ENCODE data around the gene MYPOP. TPM values are rescaled to one million over a fixed set of nuclear protein-coding genes. Genes with fewer than 3 reads are reported as not detected.

Gene MYPOP
- total and polyA plus RNA-seq, 2 of the 13 experiments (the other 11 are each of a cell fraction or from before 2014, with no cell fraction given), result 2.3 to 2.7 TPM

DNA sequence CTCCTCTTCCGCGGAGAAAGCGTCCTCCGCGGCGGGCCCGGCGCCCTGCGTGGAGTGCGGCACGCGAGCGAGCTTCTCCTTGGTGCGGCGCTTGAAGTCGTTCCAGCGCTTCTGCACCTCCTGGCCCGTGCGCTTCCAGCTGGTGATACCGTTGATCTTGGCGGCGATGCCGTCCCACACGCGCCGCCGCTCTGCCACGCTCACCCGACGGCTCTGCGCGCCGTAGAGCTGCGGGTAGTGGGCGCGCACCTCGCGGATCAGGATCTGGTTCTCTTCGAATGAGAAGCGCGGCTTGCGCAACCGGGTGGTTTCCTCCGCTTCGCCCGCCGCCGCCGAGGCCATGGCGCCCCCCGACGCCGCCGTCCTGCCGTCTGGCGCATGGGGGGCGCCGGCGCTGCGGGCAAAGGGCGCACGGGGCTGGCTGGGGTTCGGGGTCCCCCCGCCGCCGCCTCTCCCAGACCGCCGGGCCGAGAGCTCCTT lies 941 bp downstream of the MYPOP start:
- Histone ChIP-seq H3K79me2 (ENCODE audit: insufficient read depth, low read length) (peaks cover 17% of the 10 kb centered on the region), H3K9me3 (ENCODE audit: low read length) (no peaks in the 10 kb centered on the region), H3K4me1 (ENCODE audit: insufficient read depth, low read length) (peaks cover 48% of the 10 kb centered on the region), H4K20me1 (ENCODE audit: insufficient read depth, low read length) (no peaks in the 10 kb centered on the region), H2AFZ (ENCODE audit: low read length) (no peak overlapping the region), H3K9ac (ENCODE audit: insufficient read depth, low read depth, low read length) (peak overlapping the region; percentile 79), H3K4me2 (ENCODE audit: low read depth, low read length) (peak overlapping the region; percentile 86), H3K27ac (ENCODE audit: extremely low read length, insufficient read depth, low read length) (peak overlapping the region; percentile 90), H3K27me3 (ENCODE audit: control insufficient read depth in 1 of 2, insufficient read depth in 2 of 2, low read length in 2 of 2) (peaks cover 0 to 3% of the 10 kb centered on the region in 2 experiments; a peak in 2 of 5 replicates), H3K4me3 (replicated peaks in 1 of 3; ENCODE audit: insufficient read depth in 1 of 3, low read depth in 2 of 3, low read length in 3 of 3) (peak overlapping the region; percentile 63 to 87 (median 83)), H3K36me3 (replicated peaks in 1 of 2; ENCODE audit: control insufficient read depth in 1 of 2, insufficient read depth in 2 of 2, low read length in 2 of 2) (peaks cover 1 to 13% of the 10 kb centered on the region in 2 experiments; a peak in 3 of 5 replicates)
- intact Hi-C loops (cut with micrococcal nuclease; ENCODE audit: unreplicated experiment) (no loop called here), in situ Hi-C loops (cut with HindIII; ENCODE audit: extremely low pct_ligation_motif_present, low pct_unique_long_range_greater_than_20kb) (loop anchor here (10.0 kb wide), 1 partner anchor 173 kb away; no protein-coding TSS in a partner anchor)
- WGBS (ENCODE audit: low lambda C conversion rate), result no CpG with 5 or more reads among the region's 69 CpGs
- ChIA-PET POLR2A (interaction anchor here (1.1 to 3.4 kb wide), 4 partner anchors 16 to 38 kb away, joined by 3 to 24 read pairs (median 18); partner anchors contain the start of genes FOXA3, IRF2BP1 and SYMPK), CTCF (ENCODE audit: low intra/inter-chr PET ratio, low total read pairs) (interaction anchor here (0.8 to 1.6 kb wide), 2 partner anchors 18 to 85 kb away, joined by 3 to 4 read pairs; no protein-coding TSS in a partner anchor)
- FAIRE-seq (no peak), ATAC-seq (peak; percentile 13), DNase-seq (ENCODE audit: low spot score) (no peak)
- BruUV-seq (replicated peaks), result no TSS peak
- TF ChIP-seq KDM2A (CRISPR knock-in tag; IDR thresholded peaks at IDR 0.05; ENCODE audit: borderline replicate concordance, low read depth), result peak; percentile 40; the same call in 1 of the 2 replicates
- peak; percentile 92 for TF ChIP-seq CEBPG (CRISPR knock-in tag; IDR thresholded peaks at IDR 0.05)
- 0 out of 2 replicates have a peak, but pooled peaks have one; percentile 19 for TF ChIP-seq MEIS2 (CRISPR knock-in tag; IDR thresholded peaks at IDR 0.05)
- 0 out of 2 replicates have a peak, but pooled peaks have one; percentile 68 for TF ChIP-seq ZNF451 (CRISPR knock-in tag; IDR thresholded peaks at IDR 0.05)
- TF ChIP-seq REPIN1 (CRISPR knock-in tag; IDR thresholded peaks at IDR 0.05; ENCODE audit: borderline replicate concordance, low read depth), result no peak
- TF ChIP-seq CEBPB (IDR thresholded peaks at IDR 0.05; ENCODE audit: borderline replicate concordance, low read depth, low read length), result peak; percentile 93
- 0 out of 2 replicates have a peak, but pooled peaks have one; percentile 49 for TF ChIP-seq ZNF276 (CRISPR knock-in tag; IDR thresholded peaks at IDR 0.05; ENCODE audit: low read depth)
- TF ChIP-seq ZNF773 (CRISPR knock-in tag; IDR thresholded peaks at IDR 0.05; ENCODE audit: borderline replicate concordance), result peak; percentile 35; the same call in 1 of the 2 replicates
- no peak for TF ChIP-seq FOXA1 (IDR thresholded peaks at IDR 0.05)
- no peak for TF ChIP-seq FOXA1 (CRISPR knock-in tag; IDR thresholded peaks at IDR 0.05)
- no peak for TF ChIP-seq RFX3 (CRISPR knock-in tag; IDR thresholded peaks at IDR 0.05)
- TF ChIP-seq, protein P1, sequence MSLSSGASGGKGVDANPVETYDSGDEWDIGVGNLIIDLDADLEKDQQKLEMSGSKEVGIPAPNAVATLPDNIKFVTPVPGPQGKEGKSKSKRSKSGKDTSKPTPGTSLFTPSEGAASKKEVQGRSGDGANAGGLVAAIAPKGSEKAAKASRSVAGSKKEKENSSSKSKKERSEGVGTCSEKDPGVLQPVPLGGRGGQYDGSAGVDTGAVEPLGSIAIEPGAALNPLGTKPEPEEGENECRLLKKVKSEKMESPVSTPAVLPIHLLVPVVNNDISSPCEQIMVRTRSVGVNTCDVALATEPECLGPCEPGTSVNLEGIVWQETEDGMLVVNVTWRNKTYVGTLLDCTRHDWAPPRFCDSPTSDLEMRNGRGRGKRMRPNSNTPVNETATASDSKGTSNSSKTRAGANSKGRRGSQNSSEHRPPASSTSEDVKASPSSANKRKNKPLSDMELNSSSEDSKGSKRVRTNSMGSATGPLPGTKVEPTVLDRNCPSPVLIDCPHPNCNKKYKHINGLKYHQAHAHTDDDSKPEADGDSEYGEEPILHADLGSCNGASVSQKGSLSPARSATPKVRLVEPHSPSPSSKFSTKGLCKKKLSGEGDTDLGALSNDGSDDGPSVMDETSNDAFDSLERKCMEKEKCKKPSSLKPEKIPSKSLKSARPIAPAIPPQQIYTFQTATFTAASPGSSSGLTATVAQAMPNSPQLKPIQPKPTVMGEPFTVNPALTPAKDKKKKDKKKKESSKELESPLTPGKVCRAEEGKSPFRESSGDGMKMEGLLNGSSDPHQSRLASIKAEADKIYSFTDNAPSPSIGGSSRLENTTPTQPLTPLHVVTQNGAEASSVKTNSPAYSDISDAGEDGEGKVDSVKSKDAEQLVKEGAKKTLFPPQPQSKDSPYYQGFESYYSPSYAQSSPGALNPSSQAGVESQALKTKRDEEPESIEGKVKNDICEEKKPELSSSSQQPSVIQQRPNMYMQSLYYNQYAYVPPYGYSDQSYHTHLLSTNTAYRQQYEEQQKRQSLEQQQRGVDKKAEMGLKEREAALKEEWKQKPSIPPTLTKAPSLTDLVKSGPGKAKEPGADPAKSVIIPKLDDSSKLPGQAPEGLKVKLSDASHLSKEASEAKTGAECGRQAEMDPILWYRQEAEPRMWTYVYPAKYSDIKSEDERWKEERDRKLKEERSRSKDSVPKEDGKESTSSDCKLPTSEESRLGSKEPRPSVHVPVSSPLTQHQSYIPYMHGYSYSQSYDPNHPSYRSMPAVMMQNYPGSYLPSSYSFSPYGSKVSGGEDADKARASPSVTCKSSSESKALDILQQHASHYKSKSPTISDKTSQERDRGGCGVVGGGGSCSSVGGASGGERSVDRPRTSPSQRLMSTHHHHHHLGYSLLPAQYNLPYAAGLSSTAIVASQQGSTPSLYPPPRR (CRISPR knock-in tag; IDR thresholded peaks at IDR 0.05; ENCODE audit: borderline replicate concordance), result no peak
- no peak for TF ChIP-seq PHF20 (CRISPR knock-in tag; IDR thresholded peaks at IDR 0.05)
- peak; percentile 39; the same call in 1 of the 2 replicates for TF ChIP-seq MXD1 (CRISPR knock-in tag; IDR thresholded peaks at IDR 0.05)
- TF ChIP-seq ISX (CRISPR knock-in tag; conservative IDR thresholded peaks at IDR 0.05), result no peak
- 0 out of 2 replicates have a peak, but pooled peaks have one; percentile 24 for TF ChIP-seq ZSCAN29 (CRISPR knock-in tag; conservative IDR thresholded peaks at IDR 0.05)
- no peak for TF ChIP-seq MIXL1 (CRISPR knock-in tag; IDR thresholded peaks at IDR 0.05)
- no peak for TF ChIP-seq SP1 (IDR thresholded peaks at IDR 0.05)
- 0 out of 2 replicates have a peak, but pooled peaks have one; percentile 10 for TF ChIP-seq SP1 (CRISPR knock-in tag; IDR thresholded peaks at IDR 0.05)
- TF ChIP-seq ZNF543 (CRISPR knock-in tag; IDR thresholded peaks at IDR 0.05), result peak; percentile 26; the same call in 1 of the 2 replicates
